ENCODE data around the gene ARGFX.
"Not testable (repeated sequence)": the region's sequence is repeated elsewhere in the genome, so short reads cannot be mapped to it uniquely, and the experiment has no call there.

The ARGFX gene

DNA sequence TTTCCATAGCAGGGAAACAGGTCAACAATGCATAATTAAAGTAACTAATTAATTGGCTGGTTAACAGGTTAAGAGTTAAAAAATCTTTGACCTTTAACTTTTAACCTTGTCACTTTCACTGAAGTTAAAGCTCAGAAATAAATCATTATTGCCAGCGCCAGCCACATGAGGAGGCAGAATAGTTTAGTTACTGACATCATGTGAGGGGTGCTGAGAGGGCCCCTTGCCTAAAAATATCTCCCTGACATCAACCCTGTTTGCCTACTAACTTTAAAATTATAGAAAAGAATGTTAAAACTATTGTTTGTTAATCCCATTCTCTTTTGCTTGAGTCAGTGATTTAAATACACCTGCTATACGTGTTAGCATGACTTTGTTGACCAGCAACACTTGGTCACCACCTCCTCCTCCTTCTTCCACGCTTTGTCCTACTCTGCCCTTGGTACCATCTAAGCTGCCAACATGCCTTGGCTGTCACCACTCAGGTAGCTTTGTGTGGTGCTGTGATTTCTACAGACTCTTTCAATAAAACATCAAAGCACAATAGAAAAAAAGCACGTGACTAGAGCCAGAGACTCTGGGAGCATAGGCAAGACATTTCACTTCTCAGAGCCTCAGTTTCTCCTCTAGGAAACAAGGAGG, 28.1 kb downstream of the ARGFX start:
- Histone ChIP-seq H3F3A (ENCODE audit: insufficient read depth, low read length) (peaks cover 33% of the 10 kb centered on the region), H3K4me2 (ENCODE audit: low read depth, low read length) (no peak overlapping the region), H3K36me3 (replicated peaks; ENCODE audit: insufficient read depth, low read length) (no peaks in the 10 kb centered on the region), H3K27me3 (replicated peaks; ENCODE audit: insufficient read depth, low read length) (no peaks in the 10 kb centered on the region), H4K20me1 (ENCODE audit: insufficient read depth, low read length) (no peaks in the 10 kb centered on the region), H3K79me2 (ENCODE audit: low read length) (peaks cover 4% of the 10 kb centered on the region; the same call in 1 of the 2 replicates), H3K9me2 (replicated peaks; ENCODE audit: insufficient read depth, low read length) (no peaks in the 10 kb centered on the region), H3K27ac (ENCODE audit: low read length) (no peak overlapping the region), H3K4me3 (ENCODE audit: low read length) (no peak overlapping the region), H3K9me3 (replicated peaks; ENCODE audit: insufficient read depth, low read length) (no peaks in the 10 kb centered on the region), H2AFZ (ENCODE audit: low read length) (no peak overlapping the region), H3K4me1 (ENCODE audit: low read length) (peaks cover 23% of the 10 kb centered on the region), H3K9ac (ENCODE audit: low read length) (no peak overlapping the region)
- DNase-seq: no peak
- TF ChIP-seq EZH2phosphoT487 (IDR thresholded peaks at IDR 0.05; ENCODE audit: low read length) (no peak), CTCF (IDR thresholded peaks at IDR 0.05; ENCODE audit: low read length) (no peak), EZH2 (optimal IDR thresholded peaks at IDR 0.05; ENCODE audit: low read depth, low read length) (no peak)

DNA sequence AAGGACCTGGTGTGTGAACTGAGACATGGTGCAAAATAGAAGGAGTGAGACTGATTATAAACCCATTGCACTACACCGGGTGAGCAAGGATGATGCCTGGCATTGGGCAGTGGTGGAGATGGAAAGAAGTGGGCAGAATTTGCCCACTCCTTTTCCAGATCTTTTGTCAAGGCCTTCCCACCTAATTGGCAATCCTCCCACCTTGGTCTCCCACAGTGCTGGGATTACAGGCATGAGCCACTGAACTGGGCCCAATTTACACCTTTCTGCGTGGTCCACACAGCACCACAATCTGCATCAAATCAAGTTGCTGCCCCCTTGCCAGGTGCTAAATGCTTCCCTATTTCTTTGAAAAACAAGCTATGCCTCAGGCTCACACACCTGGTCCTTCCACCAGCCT, 30.8 kb downstream of the ARGFX start:
- no peak overlapping the region for H3K4me2 ChIP-seq (ENCODE audit: low read depth, low read length)
- no peak overlapping the region for H3K9ac ChIP-seq (ENCODE audit: low read length)
- H3K4me1 ChIP-seq (ENCODE audit: low read length): peaks cover 14% of the 10 kb centered on the region
- no peaks in the 10 kb centered on the region for H3K79me2 ChIP-seq (ENCODE audit: low read length)
- H3F3A ChIP-seq (ENCODE audit: insufficient read depth, low read length): peaks cover 13% of the 10 kb centered on the region
- no peaks in the 10 kb centered on the region for H3K9me2 ChIP-seq (replicated peaks; ENCODE audit: insufficient read depth, low read length)
- no peak overlapping the region for H3K4me3 ChIP-seq (ENCODE audit: low read length)
- TF ChIP-seq EZH2phosphoT487 (IDR thresholded peaks at IDR 0.05; ENCODE audit: low read length) (no peak), CTCF (IDR thresholded peaks at IDR 0.05; ENCODE audit: low read length) (no peak), EZH2 (optimal IDR thresholded peaks at IDR 0.05; ENCODE audit: low read depth, low read length) (no peak)
- no peak overlapping the region for H2AFZ ChIP-seq (ENCODE audit: low read length)
- H3K27ac ChIP-seq (ENCODE audit: low read length): no peak overlapping the region
- no peaks in the 10 kb centered on the region for H3K27me3 ChIP-seq (replicated peaks; ENCODE audit: insufficient read depth, low read length)
- no peaks in the 10 kb centered on the region for H3K9me3 ChIP-seq (replicated peaks; ENCODE audit: insufficient read depth, low read length)
- H4K20me1 ChIP-seq (ENCODE audit: insufficient read depth, low read length): no peaks in the 10 kb centered on the region
- no peaks in the 10 kb centered on the region for H3K36me3 ChIP-seq (replicated peaks; ENCODE audit: insufficient read depth, low read length)
- no peak for DNase-seq

DNA sequence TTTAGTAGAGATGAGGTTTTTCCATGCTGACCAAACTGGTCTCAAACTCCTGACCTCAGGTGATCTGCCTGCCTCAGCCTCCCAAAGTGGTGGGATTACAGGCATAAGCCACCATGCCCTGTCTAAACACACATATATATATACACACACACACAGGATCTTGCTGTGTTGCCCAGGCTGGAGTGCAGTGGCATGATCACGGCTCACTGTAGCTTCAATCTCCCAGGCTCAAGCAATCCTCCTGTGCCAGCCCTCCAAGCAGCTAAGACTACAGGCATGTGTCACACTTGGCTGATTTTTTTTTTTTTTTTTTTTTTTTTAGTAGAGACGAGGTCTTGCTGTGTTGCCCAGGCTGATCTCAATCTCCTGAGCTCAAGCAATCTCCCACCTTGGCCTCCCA, 32.2 kb downstream of the ARGFX start:
- H3K4me3 ChIP-seq (ENCODE audit: low read length); H3K36me3 ChIP-seq (replicated peaks; ENCODE audit: insufficient read depth, low read length); H3K27me3 ChIP-seq (replicated peaks; ENCODE audit: insufficient read depth, low read length); H3K9ac ChIP-seq (ENCODE audit: low read length); H3K4me2 ChIP-seq (ENCODE audit: low read depth, low read length); H3F3A ChIP-seq (ENCODE audit: insufficient read depth, low read length); H3K4me1 ChIP-seq (ENCODE audit: low read length); H3K9me2 ChIP-seq (replicated peaks; ENCODE audit: insufficient read depth, low read length); H2AFZ ChIP-seq (ENCODE audit: low read length); H4K20me1 ChIP-seq (ENCODE audit: insufficient read depth, low read length); H3K27ac ChIP-seq (ENCODE audit: low read length); H3K79me2 ChIP-seq (ENCODE audit: low read length); H3K9me3 ChIP-seq (replicated peaks; ENCODE audit: insufficient read depth, low read length); DNase-seq: not testable (repeated sequence)

DNA sequence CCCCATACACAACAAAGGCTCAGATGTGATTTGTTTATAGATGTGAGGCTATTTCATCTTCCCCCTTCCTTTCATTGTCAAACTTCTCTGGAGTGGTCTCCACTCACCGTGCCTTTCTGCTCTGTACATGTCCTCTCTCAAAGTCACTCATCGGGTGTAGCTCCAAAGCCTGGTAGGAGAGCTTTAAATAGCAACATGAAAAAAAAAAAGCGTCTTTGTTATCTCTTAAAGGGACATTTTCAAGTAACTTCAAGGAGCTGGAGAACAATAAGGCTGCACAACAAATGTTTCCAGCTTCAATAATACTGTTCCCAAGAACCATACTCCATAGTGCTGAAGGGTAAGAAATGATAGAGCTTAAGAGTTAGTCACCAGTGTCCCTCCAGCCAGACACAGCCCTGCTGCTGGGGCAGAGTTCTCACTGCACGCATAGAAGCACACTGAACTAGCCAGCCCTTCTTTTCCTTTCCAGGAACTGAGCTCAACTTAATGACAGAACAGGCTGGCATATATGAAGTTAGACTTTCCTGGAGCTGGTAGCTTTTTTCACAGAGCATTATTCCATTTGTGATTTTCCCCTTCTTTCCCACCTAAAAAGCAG, 33.6 kb downstream of the ARGFX start:
- DNase-seq: peak; percentile 19
- H3K9me3 ChIP-seq (replicated peaks; ENCODE audit: insufficient read depth, low read length): no peaks in the 10 kb centered on the region
- H4K20me1 ChIP-seq (ENCODE audit: insufficient read depth, low read length): no peaks in the 10 kb centered on the region
- no peaks in the 10 kb centered on the region for H3K9me2 ChIP-seq (replicated peaks; ENCODE audit: insufficient read depth, low read length)
- H2AFZ ChIP-seq (ENCODE audit: low read length): peak overlapping the region; percentile 29
- H3F3A ChIP-seq (ENCODE audit: insufficient read depth, low read length): no peaks in the 10 kb centered on the region
- no peak for TF ChIP-seq EZH2 (optimal IDR thresholded peaks at IDR 0.05; ENCODE audit: low read depth, low read length)
- no peak for TF ChIP-seq CTCF (IDR thresholded peaks at IDR 0.05; ENCODE audit: low read length)
- no peak for TF ChIP-seq EZH2phosphoT487 (IDR thresholded peaks at IDR 0.05; ENCODE audit: low read length)
- no peaks in the 10 kb centered on the region for H3K36me3 ChIP-seq (replicated peaks; ENCODE audit: insufficient read depth, low read length)
- peak overlapping the region; percentile 4; the same call in 1 of the 2 replicates for H3K4me2 ChIP-seq (ENCODE audit: low read depth, low read length)
- no peaks in the 10 kb centered on the region for H3K27me3 ChIP-seq (replicated peaks; ENCODE audit: insufficient read depth, low read length)
- H3K4me3 ChIP-seq (ENCODE audit: low read length): no peak overlapping the region
- no peaks in the 10 kb centered on the region for H3K79me2 ChIP-seq (ENCODE audit: low read length)
- no peak overlapping the region for H3K27ac ChIP-seq (ENCODE audit: low read length)
- no peak overlapping the region; the same call in 1 of the 2 replicates for H3K9ac ChIP-seq (ENCODE audit: low read length)
- H3K4me1 ChIP-seq (ENCODE audit: low read length): peaks cover 8% of the 10 kb centered on the region
